GM18520 (cell line): Measurements from ENCODE around the gene ATOX1.
A peak's percentile ranks its signal among the peaks of the same experiment; 100 is the strongest.
"Not testable (repeated sequence)": the region's sequence is repeated elsewhere in the genome, so short reads cannot be mapped to it uniquely, and the experiment has no call there.

Experiments used
- ATAC-seq: cut with Tn5 transposase; IDR thresholded peaks from one replicate; pipeline ENCODE4 v1.9.1; 2021; ENCODE audit not compliant: unreplicated experiment

Gene ATOX1

DNA sequence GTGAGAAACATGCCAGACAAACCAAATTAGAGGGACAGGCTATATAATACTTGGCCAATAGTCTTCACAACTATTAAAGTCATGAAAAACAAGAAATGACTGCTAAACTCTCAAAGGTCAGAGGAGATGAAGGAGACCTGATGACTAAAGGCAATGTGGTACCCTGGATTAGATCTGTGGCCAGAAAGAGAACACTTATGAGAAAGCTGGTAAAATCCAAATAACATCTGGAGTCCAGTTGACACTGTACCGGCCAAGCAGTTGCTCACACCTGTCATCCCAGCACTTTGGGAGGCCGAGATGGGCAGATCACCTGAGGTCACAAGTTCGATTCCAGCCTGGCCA is 24.4 kb downstream of the ATOX1 start:
- no peak for ATAC-seq

DNA sequence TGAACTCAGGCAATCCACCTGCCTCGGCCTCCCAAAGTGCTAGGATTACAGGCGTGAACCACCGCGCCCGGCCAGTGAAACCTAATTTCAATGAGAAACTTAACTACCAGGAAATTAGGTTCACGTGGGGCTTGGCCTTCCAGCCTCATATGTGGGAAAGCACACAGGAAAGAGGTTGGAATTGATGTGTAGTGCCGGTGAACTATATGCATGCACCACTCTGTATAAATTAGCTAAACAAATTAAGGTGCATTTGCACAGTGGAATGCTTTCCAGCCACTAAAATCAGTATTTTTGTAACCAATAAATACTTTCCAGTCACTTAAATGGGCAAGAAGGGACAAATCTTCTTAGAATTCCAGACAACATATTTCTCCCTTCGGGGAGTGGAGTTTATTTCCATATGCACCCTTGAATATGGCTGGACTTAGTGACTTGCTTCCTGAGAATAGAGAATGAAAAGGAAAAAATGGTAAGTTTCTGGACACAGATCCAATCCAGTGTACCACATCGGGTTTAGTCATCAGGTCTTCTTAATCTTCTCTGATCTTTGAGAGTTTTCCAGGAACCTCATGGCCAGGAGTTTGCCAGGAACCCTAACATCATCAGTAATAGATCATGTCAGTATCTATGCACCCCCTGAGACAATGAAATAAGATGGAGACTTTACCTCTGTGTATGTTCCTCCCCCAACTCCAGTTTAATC is 24.9 kb downstream of the ATOX1 start:
- no peak for ATAC-seq

DNA sequence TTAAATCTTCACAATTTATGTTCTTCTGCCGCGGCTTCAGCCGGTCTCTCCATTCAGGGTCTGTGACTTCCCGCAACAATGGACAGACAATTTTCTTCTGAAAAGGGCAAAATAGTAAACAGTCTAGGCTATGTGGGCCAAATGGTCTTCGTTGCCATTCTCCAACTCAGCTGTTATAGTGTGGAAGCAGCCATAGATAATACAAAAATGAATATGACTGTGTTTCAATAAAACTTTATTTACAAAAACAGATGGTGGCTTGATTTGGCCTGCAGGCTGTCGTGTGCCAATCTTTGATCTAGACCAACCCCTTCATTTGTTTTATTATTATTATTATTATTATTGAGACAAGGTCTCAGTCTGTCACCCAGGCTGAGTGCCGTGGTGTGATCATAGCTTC is 28.1 kb downstream of the ATOX1 start:
- ATAC-seq = no peak

DNA sequence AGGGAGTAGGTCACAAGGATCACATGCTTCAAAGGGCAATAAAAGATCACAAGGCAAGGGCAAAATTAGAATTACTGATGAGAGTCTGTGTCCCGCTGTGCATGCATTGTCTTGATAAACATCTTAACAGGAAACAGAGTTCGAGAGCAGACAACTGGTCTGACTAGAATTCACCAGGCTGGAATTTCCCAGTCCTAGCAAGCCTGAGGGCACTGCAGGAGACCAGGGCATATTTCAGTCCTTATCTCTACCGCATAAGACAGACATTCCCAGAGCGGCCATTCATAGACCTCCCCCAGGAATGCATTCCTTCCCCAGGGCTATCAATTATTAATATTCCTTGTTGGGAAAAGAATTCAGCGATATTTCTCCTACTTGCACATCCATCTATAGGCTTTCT is 28.8 kb downstream of the ATOX1 start:
- ATAC-seq = not testable (repeated sequence)

DNA sequence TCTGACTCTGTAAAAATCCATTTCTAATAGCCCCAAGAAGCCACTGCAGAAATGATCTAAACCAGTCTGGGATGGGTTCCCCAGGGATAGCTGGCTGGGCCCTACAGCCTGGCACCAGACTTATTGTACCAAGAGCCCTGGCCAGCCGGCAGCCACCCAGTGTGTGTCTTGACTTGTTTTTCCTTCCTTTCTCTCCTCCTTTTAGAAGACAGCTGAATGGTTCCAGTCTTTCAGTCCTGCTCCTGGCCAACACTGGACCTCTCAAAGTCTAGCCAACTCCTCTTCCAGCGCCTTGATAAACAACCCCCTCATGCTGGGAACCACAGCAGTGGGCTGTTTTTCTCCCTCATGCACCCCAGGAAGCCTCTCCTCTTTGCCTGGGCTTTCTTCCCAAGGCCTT is 34.1 kb downstream of the ATOX1 start:
- ATAC-seq = no peak

DNA sequence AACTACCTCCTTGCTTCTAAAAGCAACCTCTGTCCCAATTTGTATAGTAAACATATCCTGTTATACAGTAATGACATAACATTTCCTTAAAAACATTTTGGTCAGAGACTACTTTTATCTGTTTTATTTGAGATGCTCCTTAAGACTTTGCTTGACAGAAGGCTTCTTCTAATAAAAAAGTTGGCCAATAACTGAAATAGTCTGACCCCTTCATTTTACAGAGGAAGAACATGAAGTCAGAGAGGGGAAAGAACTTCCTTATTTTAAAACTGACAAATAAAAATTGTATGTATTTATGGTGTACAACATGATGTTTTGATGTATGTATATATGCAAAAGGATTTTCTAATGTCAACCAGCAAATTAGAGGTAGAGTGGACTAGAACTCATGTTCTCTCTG is 35.9 kb downstream of the ATOX1 start:
- no peak for ATAC-seq

DNA sequence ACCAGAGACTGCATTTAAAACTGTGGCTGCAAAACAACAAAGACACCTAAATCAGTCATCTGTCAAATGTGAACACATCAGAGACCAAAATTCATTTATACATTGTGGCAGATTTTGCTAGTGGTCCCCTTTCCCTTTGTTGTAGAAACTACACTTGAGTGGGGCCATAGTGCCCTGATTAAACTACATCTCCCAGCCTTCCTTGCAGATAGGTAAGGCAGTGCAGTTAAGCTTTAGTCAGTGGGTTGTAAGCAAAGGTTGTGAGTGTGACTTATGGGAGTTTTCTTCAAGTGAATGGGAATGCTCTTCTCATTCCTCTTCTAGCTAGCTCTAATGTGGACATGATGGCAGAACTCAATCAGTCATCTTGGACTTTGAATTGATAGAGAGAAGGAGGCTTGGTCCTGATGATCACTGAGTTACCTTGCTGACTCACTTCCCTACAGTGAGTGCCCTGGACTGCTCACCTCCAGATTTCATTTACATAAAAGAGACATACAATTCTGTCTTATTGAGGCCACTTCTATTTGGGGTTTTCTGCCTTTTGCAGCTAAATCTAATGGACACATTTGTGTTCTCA is 36.5 kb downstream of the ATOX1 start:
- no peak for ATAC-seq

DNA sequence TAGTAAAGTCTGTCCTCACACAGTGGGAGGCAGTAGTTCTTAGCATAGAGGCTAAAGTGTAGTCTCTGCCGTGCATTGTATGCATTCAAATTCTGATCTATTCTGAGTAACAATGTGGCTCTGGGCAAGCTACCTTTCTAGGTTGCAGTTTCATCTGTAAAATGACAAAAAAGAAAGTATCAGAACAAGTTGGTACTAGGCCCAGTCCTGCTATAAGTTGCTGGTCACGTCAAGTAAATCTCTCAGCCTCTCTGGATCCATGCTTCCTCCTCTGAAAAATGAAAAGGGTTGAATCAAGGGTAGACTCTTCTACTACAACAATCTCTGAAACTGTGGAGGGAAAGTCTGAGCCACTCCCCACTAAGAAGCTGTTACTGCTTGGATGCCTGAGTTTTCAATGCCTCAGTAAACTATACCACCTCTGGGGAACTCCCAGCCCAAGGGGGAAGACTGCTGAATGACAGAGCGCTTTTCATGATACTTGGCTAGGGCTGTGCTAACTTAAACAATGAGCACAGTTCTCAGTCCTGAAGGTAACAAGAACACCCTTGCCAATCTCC is 37.3 kb downstream of the ATOX1 start:
- ATAC-seq = peak; percentile 74

DNA sequence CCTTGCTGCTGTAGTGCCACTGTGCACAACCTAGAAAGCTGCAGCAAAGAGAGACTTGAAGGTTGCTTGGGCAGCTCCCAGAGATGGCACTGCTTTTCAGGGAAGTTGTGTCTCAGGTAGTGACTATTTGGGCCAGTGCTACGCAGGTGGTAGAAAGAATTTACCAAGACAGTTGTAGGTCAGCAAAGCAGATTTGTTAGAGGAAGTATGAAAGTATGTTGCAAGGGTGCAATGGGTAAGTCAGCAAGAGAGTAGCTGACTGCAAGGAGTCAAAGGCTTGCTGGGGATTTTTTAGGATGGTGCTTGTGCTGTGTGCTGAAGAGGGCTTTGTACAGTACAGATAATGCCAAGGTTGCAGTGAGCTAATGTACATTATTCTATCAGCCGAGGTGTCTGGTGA is 38.2 kb downstream of the ATOX1 start:
- no peak for ATAC-seq

DNA sequence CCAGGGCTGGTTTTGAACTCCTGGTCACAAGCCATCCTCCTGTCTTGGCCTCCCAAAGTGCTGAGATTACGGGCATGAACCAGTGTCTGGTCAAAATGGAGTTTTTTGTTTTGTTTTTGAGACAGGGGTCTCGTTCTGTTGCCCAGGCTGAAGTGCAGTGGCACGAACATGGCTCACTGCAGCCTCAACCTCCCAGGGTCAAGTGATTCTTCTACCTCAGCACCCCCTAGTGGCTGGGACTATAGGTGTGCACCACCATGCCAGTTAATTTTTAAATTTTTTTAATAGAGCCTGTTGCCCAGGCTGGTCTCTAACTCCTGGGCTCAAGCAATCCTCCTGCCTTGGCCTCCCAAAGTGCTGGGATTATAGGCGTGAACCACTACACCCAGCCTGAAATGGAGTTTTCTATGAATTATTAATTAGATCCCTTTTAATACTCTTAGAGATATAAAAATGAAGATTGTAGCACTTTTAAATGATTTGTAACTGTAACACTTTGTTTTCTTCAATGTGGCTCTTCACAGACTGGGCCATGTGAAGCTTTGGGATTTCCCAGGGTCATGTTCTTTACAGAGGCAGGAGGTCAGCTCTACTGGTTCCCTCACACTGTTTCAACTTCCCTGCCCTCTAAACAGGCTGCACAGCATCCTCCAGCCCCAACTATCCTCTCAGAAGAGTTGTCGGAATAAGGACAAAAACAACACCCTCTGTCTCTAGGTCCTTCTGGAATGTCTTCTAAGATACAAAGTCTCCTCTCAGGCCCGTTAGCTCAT is 39.0 kb downstream of the ATOX1 start:
- ATAC-seq = no peak

DNA sequence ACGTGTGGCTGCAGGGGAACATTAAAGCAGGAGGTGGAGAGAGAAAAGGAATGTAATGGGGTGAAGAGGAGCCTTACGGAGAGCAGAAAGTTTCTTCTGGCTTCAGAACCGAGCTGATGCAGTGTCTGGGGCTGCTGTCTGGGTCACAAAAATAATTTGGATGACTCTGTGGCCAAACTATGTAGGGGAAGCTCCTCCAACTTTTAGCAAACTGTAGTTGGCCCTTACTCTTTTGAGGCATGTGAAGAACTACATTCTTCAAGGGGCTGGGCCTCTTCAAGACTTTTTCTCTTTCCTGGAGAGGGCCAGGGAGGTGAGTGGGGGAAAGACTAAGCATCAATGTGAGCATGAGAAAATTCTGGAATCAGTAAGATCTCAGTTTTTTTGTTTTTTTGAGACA is 39.8 kb downstream of the ATOX1 start:
- no peak for ATAC-seq

DNA sequence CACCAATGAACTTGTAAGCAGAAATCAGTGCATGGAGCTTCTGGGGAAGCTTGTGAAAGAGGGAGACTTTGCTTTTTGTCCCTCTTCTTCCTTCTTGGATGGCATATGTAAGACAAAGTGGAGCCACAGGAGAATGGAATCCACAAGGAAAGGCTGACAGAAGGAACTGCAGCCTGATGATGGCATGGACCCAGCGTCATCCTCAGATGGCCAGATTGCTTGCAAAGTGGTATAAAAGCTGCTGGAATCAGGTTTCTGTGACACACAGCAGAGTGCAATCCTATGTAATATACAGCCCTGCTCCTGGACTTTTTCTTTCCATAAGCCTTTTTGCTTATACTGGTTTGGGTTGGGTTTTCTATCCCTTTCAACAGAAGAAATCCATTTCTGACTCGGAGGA is 40.3 kb downstream of the ATOX1 start:
- ATAC-seq = no peak

DNA sequence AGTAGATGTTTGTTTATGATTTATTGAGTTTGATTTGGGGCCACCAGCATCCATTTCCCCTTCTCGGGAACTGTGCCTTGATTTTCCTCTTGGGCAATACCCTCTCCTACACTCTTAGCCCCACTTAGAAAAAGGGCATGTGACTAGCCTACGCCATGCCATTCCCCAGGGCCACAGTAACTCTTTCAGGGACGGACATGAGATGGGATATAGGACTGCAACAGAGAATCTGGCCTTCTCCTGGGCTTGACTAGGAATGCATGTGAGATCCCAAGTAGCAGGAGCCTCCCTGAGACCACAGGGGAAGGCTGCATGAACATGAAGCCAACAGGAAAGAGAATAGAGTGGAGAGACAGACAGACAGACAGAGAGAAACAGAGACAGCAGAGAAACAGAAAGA is 41.0 kb downstream of the ATOX1 start:
- no peak for ATAC-seq

DNA sequence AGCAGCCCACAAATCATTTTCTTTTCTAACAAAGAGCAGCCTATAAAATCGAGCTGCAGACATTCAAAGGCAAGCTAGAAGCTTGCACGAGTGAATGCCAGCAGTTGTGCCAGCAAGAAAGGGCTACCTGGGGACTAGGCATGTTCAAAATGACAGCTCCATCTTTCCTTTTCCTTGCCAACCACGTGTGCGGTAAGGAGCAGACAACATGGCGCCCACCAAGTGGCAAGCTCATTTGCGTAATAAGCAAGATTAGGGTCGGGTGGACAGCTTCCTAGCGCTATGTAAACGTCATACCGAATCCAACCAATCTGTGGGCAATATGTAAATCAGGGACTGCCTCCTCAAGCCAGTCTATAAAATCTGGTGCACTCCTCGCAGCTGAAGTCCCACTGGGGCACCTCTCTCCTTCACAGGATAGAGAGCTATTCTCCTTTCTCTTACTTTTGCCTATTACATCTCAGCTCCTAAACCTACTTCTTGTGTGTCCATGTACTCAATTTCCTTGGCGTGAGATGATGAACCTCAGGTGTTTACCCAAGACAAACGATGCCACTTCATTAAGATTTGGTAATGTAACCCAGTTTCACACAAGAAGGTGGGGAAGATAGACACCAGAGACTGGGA is 49.2 kb downstream of the ATOX1 start:
- no peak for ATAC-seq

DNA sequence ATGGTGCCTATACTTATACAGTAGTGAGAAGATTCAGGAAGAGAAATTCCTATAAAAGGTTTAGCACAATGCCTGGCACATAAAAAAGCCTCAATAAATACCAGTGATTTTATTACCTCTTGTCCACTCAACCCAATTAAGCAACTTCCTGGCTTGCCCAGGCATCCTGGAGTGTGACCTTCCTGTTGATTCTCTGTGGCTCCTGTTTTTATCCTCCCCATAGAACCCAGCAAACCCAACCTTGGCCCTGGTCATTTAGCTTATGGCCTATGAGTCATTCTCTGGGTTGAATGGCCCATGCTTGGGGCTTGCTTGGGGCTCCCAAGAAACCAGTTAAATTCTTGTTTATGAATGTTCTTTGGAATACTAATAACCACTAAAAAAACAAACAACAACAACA is 50.3 kb downstream of the ATOX1 start:
- no peak for ATAC-seq

DNA sequence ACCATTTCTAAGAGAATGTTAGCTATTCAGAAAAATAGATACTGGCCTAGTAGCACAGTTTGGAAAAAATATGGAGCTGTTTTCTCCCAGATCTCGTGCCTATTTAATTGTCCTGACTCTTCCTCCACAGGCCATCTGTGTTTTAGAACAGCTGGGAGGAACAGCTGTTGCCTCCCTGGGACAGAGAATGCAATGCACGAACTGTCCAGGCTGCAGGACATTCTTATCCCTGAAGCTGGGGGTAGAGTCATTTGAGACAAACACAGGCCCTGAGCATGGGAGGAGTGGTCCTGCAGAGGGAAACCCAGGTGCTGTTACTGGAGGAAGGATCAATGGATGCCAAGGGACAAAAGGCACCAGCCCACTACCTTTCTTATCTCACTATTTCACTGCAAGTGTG is 50.9 kb downstream of the ATOX1 start:
- ATAC-seq = no peak

DNA sequence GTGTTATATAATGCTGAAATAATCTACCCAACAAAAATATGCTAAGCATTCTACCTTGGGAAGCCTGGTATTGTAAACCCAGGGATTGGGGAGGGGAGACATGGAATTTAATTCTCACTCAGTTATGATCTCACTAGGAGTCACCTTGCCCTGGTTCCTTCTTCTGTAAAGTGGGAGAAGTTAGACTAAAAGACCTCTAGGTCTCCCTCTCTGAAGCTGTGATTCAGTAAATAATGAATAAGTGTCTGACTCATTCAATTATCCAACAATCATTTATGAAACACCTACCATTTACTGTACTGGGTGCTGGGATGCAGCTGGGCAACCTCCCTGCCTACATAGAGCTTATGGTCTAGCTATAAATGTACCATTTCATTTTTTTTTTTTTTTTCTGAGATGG is 51.5 kb downstream of the ATOX1 start:
- no peak for ATAC-seq

DNA sequence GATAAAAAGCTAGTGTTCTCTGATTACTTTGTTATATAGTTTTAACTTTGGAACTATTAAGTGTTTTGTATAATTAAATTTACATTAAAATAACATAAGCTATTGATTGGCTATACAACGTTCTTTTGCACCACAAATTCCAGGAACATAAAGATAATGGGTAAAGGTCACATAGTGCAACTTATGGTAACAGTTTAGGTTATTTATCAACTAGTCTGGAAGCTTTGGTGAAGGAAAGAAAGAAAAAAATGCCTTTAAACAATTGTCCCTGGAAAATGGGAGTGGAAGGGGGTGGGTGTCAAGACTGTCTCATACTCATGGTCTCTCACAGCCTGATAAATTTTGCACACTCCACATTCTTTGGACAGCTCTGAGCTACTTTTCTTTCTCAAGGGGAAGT is 54.7 kb downstream of the ATOX1 start:
- ATAC-seq = no peak

DNA sequence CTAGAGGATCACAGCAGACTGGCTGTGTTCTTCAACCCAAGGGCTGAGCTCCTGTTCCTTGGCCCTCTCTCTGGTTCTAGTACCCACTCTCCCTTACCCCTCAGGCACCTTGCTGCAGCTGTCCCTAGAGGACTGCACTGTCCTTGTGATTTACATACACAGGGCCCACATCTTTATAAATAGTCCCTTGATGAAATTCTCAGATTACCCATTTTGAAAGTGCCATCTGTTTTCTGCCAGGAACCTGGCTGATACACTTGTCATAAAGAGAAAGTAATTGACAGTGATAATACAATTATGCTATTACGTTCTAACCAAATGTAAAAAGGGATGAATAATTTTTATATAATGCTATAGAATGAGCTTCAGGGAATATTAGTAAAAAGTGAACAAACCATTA is 55.2 kb downstream of the ATOX1 start:
- ATAC-seq = peak; percentile 97

DNA sequence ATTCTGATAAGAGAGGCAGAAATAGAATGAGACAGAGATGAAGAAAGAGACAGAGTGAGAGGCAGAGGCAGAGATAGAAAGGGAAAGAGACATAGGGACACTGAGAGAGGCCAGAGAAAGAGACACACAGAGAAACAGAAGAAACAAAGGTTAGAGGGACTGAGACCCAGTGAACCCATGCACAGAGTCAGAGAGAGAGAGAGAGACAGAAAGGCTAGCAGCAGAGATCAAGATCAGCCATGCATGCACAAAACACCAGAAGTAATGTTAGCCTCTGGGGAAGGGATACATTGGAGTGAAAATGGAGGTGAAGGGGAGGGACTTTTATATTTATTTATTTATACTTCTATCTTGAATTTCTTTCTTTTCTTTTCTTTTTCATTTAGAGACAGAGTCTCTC is 57.6 kb downstream of the ATOX1 start:
- ATAC-seq = no peak

DNA sequence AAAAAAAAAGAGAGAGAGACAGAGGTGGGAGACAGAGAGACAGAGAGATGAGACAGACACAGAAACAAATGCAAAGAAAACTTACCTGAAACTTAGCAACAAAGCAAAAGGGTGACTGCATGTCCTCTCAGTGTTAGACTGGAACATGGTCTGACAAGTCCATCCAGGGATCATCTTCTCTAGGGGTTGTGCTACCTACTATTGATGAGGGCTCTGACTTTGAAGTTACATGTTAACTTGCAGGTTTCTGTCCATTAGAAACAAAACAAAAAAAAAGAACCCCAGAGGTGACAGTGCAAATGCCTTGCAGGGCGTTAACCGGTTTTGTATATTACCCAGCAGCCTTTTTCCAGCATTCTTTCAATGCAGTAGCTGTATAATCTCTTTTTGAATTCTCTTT is 58.1 kb downstream of the ATOX1 start:
- no peak for ATAC-seq
